ENCODE results near the gene TIMP3.

DNA sequence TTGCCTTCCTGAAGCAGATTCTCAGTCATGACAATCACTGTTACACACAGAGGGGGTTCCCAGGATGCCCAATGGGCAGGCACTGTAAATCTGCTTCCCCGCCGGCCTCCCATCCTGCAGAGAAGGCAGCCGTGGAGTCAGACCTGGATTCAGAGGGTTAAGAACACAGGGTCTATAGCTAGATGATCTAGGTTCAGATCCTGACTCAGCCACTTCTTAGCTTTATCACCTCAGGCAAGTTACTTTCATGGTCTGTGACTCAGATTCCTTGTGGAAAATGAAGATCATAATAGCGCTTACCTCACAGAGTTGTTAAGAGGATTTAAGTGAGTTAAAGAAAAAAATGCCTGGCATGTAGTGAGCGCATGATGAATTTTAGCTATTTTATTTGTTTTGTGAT is 95.9 kb downstream of the TIMP3 start:
- TF ChIP-seq, protein P1, sequence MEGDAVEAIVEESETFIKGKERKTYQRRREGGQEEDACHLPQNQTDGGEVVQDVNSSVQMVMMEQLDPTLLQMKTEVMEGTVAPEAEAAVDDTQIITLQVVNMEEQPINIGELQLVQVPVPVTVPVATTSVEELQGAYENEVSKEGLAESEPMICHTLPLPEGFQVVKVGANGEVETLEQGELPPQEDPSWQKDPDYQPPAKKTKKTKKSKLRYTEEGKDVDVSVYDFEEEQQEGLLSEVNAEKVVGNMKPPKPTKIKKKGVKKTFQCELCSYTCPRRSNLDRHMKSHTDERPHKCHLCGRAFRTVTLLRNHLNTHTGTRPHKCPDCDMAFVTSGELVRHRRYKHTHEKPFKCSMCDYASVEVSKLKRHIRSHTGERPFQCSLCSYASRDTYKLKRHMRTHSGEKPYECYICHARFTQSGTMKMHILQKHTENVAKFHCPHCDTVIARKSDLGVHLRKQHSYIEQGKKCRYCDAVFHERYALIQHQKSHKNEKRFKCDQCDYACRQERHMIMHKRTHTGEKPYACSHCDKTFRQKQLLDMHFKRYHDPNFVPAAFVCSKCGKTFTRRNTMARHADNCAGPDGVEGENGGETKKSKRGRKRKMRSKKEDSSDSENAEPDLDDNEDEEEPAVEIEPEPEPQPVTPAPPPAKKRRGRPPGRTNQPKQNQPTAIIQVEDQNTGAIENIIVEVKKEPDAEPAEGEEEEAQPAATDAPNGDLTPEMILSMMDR (conservative IDR thresholded peaks at IDR 0.05; ENCODE audit: low read depth, low read length) = no peak
- TF ChIP-seq EZH2 (IDR thresholded peaks at IDR 0.05; ENCODE audit: borderline replicate concordance, low read depth, low read length, poor library complexity, severe bottlenecking) = no peak

All from A673 (cell line).